ENCODE results near the gene HHAT.

GRCh38 chr1:210455840-210456603 is 127.3 kb downstream of the HHAT start:
- no peak for TF ChIP-seq CTCF (conservative IDR thresholded peaks at IDR 0.05; ENCODE audit: low read length)
- no peak for TF ChIP-seq EZH2phosphoT487 (IDR thresholded peaks at IDR 0.05; ENCODE audit: borderline replicate concordance, low read depth, low read length)
